Esophagus squamous epithelium (tissue), 4 donors: ENCODE data around the gene SRGN.

Experiments
- POLR2A ChIP-seq, 4 donors: fragments of 450-650 bp; IDR thresholded peaks; one replicate each; pipeline ENCODE4 v1.6.1; 2017; ENCODE audit warnings: antibody characterized with exemption in 4 of 4, mild to moderate bottlenecking in 4 of 4, moderate library complexity in 3 of 4
- TF ChIP-seq, protein P1 (sequence below), 6 experiments: fragments of 450-650 bp in 4 of 6; fragments of 200-600 bp in 2 of 6; sonication (generic) in 2 of 6; IDR thresholded peaks; one replicate each; pipeline ENCODE4 v1.5.1; 2016 to 2019; ENCODE audit warnings: antibody characterized with exemption in 6 of 6, mild to moderate bottlenecking in 4 of 6, moderate library complexity in 4 of 6

DNA sequence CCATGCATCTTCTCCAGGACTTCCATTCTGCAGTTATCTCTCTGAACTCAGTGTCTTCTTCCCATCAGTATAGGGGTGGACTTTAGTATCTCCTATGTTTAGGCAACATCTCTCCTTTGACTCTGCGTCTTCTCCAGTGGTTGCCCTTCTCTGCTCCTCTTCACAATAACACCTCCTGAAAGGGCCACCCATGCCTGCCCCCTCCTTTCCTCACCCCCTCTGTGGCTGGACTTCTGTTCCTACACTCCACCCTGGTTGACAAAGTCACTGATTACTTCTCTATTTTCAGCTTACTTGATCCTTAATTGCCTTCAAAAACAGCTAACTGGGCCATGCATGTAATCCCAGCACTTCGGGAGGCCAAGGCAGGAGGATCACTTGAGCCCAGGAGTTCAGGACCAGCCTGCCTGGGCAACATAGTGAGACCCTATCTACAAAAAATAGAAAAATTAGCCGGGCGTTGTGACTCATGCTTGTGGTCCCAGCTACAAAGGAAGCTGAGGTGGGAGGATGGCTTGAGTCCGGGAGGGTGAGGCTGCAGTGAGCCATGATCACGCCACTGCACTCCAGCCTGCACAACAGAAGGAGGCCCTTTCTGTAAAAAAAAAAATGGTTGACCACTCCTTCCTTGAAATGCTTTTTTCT is 13.7 kb downstream of the SRGN start:
- TF ChIP-seq, protein P1, sequence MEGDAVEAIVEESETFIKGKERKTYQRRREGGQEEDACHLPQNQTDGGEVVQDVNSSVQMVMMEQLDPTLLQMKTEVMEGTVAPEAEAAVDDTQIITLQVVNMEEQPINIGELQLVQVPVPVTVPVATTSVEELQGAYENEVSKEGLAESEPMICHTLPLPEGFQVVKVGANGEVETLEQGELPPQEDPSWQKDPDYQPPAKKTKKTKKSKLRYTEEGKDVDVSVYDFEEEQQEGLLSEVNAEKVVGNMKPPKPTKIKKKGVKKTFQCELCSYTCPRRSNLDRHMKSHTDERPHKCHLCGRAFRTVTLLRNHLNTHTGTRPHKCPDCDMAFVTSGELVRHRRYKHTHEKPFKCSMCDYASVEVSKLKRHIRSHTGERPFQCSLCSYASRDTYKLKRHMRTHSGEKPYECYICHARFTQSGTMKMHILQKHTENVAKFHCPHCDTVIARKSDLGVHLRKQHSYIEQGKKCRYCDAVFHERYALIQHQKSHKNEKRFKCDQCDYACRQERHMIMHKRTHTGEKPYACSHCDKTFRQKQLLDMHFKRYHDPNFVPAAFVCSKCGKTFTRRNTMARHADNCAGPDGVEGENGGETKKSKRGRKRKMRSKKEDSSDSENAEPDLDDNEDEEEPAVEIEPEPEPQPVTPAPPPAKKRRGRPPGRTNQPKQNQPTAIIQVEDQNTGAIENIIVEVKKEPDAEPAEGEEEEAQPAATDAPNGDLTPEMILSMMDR (IDR thresholded peaks at IDR 0.05) = no peak
- TF ChIP-seq POLR2A (IDR thresholded peaks at IDR 0.05) = no peak
